ENCODE results near the gene GLS.

Gene GLS

DNA sequence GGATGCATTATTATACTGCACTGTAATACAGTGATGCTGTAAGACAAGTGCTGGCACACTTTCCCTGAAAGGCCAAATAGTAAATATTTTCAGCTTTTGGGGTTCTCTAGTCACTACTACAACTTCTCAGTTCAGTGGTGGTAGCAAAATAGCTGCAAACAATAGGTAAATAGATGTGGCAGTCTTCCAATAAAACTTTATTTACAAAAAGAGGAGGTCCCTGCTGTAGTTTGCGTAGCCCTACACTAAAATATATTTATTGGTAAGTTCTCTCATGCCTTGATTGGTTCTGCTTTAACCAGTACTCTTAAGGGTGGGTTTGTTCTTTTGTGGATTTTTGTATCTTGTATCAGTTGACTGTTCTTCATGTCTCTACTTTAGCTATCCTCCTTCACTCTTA lies 7.8 kb downstream of the GLS start:
- no peak for DNase-seq

DNA sequence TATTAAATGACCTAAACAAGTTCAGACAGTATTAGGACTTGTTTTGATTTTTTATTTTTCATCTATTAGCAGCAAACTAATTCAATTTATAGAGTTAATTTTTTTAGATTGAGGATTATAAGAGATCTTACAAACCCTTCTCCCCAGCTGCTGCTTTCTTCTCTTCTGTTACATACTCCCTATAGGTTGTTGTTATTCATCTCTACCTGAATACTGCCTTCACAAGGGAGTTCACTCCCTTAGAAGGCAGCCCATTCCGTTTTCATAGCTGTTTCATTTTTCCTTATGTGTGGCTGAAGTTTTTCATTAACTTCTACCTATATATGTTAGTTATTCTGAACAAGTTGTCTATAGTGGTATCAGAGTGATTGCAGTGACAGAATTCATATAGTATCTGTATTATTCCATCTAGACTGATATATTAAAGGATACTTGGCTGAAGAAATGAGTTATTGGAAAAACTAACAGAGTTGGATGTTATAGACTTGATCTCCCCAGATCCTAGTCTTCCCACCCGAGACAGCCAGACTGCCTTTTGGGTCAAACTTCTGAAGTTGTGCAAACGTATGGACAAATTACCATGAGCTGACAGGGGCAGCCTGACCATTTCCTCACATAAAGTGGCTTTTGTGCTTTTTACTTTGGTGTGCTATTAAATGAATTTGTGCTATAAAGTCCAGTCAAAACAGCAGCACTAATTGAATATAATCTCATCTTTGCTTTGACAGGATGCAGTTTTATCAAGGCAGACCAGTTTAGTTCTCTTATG lies 8.7 kb downstream of the GLS start:
- DNase-seq, result no peak

DNA sequence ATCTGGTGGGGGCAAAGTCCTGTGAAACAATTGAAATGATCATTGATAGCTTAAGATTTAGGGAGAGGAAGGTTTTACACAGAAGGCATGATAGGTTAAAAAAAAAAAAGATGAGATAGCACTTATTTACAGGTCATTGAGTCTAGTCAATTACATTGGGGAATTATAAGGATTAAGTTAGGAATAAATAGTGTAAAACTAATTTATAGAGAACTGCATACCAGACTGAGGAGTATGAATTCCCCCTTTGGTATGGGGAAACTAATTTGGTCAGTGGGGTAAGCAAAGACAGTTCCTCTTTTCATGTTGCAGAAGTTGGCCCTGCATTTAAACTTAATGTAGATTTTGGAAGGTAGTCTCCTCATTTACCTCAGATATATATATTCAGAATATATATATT lies 10.8 kb downstream of the GLS start:
- DNase-seq, result no peak

DNA sequence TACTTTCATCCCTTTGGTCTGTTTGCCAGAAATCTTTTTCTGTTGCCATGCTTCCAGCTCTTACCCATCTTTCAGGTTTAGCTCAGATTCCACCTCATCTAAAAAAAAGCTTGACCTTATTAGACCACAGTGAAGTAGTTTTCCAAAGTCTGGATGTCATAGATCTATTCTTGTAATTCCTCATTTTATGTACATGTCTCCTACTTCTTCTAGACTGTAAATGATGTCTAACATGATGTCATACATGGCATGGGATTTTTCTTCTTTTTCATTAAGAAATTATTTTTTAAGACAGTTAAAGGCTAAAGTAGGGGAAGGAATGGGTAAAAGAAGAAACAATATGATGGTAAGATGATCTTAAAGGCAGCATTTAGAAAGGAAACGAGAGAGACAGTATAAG lies 11.3 kb downstream of the GLS start:
- DNase-seq, result no peak

- DNase-seq, result no peak
Observed at GRCh38 chr2:190893157-190893556, 12.5 kb downstream of the GLS start.

GRCh38 chr2:190896477-190896876 lies 15.9 kb downstream of the GLS start:
- no peak for DNase-seq

DNA sequence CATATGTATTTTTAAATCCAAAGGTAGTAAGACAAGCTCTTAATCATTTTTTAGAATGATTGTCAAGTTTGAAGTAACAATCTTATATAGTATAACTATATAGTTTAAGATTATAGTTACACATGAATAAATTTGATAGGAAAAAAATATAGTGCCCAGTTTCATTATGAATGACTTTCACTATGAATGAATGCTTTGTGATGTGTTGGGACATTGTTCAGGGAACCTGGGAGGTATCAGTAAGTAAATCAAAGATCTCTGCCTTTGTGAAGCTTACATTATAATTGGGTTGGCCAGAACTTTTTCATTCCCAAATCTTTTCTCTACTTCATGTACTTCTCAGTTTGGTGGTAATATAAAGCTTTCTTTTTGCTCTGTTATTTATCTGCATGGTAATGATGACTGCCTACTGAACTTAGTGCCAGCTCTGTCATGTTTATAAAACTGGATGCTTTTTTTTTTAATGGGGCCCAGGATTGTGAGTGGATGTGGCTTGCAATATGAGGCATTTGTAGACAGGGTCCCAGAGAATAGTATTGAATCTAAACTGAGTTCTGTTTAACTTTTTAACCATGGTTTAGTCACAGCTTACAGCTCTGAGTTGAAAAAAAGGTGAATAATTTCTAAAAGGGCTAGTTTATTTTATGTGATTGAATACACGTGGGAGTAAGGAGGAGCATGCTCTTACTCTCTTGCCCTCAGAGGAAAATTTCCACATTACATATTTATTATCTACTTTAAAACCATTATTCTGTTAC lies 23.3 kb downstream of the GLS start:
- DNase-seq, result no peak

DNA sequence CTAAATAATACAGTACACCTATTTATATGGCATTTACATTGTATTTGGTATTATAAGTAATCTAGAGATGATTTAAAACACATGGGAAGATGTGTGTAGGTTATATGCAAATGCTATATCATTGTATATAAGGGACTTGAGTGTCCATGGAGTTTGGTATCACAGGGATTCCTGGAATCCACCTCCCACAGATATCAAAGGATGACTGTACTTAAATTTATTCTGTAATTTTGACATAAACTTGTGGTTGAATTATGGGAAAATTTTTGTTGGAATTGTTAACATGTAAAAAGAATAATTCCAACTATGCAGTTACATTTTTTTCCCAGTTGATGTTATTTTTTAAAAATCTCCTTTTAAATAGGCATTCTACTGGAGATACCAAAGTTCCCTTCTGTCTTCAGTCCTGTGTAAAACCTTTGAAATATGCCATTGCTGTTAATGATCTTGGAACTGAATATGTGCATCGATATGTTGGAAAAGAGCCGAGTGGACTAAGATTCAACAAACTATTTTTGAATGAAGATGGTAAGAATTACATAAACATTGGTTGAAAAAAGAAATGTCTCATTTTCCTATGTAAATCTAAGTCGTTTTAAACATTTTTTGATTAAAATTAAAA lies 24.1 kb downstream of the GLS start:
- DNase-seq, result no peak

DNA sequence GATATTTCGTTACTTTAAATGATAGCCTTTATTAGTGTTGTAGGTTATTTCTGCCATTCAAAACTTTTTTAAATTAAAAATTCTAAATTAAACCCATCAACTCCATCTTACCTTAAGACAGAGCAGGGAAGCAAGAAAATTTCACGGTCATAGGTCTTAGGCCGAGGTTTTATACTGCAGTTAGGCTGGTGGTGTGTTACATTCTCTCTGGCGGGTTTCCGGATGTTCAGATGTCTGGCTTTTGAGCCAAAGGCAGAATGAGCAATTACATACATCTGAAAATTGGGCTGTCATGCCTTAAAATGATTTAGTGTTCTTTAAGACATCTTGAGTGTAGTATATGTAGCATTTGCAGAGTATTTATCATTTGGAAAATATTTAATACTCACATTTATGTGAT lies 27.9 kb downstream of the GLS start:
- no peak for DNase-seq

- no peak for DNase-seq
Observed at GRCh38 chr2:190909680-190910079, 29.1 kb downstream of the GLS start.

GRCh38 chr2:190910341-190911136 lies 29.9 kb downstream of the GLS start:
- DNase-seq, result no peak

- no peak for DNase-seq
Observed at GRCh38 chr2:190911813-190912212, 31.2 kb downstream of the GLS start.

- DNase-seq, result no peak
Observed at GRCh38 chr2:190912726-190913125, 32.1 kb downstream of the GLS start.

DNA sequence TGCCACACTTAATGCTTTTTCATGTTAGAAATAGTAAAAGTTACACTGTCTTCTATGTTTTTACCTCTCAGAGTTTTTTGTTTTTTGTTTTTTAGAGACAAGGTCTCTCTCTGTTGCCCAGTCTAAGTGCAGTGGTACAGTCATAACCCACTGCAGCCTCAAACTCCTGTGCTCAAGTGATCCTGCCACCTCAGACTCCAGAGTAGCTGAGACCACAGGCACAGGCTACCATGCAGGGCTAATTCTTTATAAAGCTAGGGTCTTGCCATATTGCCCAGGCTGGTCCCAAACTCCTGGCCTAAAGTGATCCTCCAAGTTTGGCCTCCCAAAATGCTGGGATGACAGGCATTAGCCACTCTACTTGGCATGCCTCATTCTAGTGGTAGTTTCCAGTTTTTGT lies 33.1 kb downstream of the GLS start:
- DNase-seq, result no peak

- no peak for DNase-seq
Observed at GRCh38 chr2:190916829-190917228, 36.2 kb downstream of the GLS start.

DNA sequence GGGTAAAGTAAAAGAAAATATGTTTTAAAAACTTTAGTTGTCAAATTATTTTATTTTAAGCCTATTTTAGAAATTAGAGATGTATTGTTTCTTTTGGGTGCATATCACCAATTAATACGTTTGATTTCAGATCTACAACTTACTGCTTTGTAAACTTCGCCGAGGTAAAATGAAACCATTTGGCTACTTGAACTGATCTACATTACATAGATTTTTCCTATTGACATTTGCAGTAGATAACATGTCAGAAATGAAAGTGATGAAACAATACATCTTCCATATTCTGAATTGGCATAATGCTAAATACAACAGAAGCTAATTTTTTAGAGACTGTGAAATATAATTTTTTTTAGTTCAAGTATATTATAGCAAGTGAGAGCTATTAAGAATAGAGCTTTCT lies 39.5 kb downstream of the GLS start:
- DNase-seq, result no peak

GRCh38 chr2:190922376-190922775 lies 41.8 kb downstream of the GLS start:
- no peak for DNase-seq

- no peak for DNase-seq
Observed at GRCh38 chr2:190927301-190927700, 46.7 kb downstream of the GLS start.

- DNase-seq, result no peak
Observed at GRCh38 chr2:190929919-190930318, 49.3 kb downstream of the GLS start.

DNA sequence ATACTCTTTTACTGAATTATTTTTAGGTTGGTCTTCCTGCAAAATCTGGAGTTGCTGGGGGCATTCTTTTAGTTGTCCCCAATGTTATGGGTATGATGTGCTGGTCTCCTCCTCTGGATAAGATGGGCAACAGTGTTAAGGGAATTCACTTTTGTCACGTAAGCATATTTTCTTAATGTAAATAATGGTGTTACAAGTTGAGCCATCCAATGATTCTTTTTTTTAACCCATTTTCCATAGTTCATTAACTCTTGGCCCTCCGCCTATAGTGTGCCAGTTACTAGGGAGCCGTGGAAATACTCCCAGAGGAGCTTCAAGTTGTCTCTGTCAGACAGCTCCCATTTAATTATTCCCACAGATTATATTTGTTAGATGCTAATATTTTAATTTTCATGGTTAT lies 49.8 kb downstream of the GLS start:
- DNase-seq, result peak in 1 of 2 experiments; percentile 65

DNA sequence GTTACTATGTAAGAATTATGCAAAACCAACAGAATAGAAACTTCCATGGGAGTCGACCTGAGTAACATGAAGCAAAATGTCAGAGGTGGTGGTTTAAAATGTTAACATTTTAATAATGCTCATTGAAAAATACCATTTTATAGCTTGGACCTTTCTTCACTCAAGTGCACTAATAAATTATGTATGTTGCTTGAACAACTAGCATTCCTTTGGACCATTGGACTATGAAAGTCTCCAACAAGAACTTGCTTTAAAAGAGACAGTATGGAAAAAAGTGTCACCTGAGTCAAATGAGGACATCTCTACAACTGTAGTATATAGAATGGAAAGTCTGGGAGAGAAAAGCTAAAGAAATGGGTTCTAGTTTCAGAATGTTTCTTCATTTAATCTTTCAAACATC lies 51.9 kb downstream of the GLS start:
- DNase-seq, result no peak

DNA sequence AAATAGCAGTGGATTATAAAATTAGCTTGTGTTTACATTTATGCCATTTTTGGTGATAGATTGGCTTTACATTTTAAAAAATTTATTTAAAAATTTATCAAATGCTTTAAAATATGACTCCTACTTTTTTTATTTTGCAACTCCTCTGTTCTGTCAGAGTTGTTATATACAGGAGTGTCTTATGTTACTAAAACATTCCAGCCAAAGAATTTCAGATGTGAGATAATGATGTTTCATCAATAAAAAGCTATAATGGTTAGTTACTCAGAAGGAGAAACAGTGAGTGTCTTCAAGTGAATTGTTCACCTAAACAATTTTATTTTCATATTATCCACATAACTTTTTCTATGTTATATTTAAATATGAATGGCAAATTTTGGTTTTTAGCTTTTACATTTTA lies 52.7 kb downstream of the GLS start:
- no peak for DNase-seq

- no peak for DNase-seq
Observed at GRCh38 chr2:190935054-190935453, 54.4 kb downstream of the GLS start.

Measured in NCI-H446 (cell line).